ENCODE measurements around the gene LLGL2.

- TF ChIP-seq, protein P1, sequence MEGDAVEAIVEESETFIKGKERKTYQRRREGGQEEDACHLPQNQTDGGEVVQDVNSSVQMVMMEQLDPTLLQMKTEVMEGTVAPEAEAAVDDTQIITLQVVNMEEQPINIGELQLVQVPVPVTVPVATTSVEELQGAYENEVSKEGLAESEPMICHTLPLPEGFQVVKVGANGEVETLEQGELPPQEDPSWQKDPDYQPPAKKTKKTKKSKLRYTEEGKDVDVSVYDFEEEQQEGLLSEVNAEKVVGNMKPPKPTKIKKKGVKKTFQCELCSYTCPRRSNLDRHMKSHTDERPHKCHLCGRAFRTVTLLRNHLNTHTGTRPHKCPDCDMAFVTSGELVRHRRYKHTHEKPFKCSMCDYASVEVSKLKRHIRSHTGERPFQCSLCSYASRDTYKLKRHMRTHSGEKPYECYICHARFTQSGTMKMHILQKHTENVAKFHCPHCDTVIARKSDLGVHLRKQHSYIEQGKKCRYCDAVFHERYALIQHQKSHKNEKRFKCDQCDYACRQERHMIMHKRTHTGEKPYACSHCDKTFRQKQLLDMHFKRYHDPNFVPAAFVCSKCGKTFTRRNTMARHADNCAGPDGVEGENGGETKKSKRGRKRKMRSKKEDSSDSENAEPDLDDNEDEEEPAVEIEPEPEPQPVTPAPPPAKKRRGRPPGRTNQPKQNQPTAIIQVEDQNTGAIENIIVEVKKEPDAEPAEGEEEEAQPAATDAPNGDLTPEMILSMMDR (IDR thresholded peaks at IDR 0.05): no peak
- no peak for TF ChIP-seq POLR2A (IDR thresholded peaks at IDR 0.05)
Measured at GRCh38 chr17:75575728-75576127, 50.2 kb downstream of the LLGL2 start.
